HL-60 (cell line): ENCODE data around the gene GALNT9.

Experiments
- CTCF ChIP-seq: IDR thresholded peaks from one replicate; pipeline ENCODE4 v1.5.1; 2011; ENCODE audit warnings: low read length, control low read depth, inconsistent platforms; ENCODE audit not compliant: insufficient read depth
- GABPA ChIP-seq: IDR thresholded peaks from 2 replicates; pipeline ENCODE4 v1.6.1; 2012; ENCODE audit warnings: low read depth
- POLR2AphosphoS5 ChIP-seq: IDR thresholded peaks from 2 replicates; pipeline ENCODE4 v1.6.1; 2012; ENCODE audit warnings: low read depth
- REST ChIP-seq: IDR thresholded peaks from 2 replicates; pipeline ENCODE4 v1.6.1; 2012; ENCODE audit warnings: low read depth; ENCODE audit not compliant: insufficient replicate concordance
- SPI1 ChIP-seq: IDR thresholded peaks from 2 replicates; pipeline ENCODE4 v1.6.1; 2012; ENCODE audit warnings: low read depth, mild to moderate bottlenecking, borderline replicate concordance

GRCh38 chr12:132333766-132334165, 4.4 kb upstream of the GALNT9 start:
- TF ChIP-seq CTCF (no peak), REST (no peak), SPI1 (no peak), POLR2AphosphoS5 (no peak), GABPA (no peak)
